GM18868 (cell line): ENCODE data around the gene CNNM3.
"Not testable (repeated sequence)": the region's sequence is repeated elsewhere in the genome, so short reads cannot be mapped to it uniquely, and the experiment has no call there.

Experiments
- ATAC-seq: cut with Tn5 transposase; IDR thresholded peaks from one replicate; pipeline ENCODE4 v1.9.1; 2021; ENCODE audit warnings: mild to moderate bottlenecking, moderate library complexity; ENCODE audit not compliant: unreplicated experiment

Gene CNNM3

GRCh38 chr2:96816127-96816835 is at the start of gene CNNM3:
CNNM3 (plus strand) TSS chr2:96816268; CDS start chr2:96816278, 10 bp downstream.
- ATAC-seq = peak; percentile 92

- ATAC-seq = no peak
These were observed 48.8 kb upstream of the CNNM3 start for GRCh38 chr2:96767135-96767871.

- ATAC-seq = peak; percentile 52
These were observed 47.9 kb upstream of the CNNM3 start for GRCh38 chr2:96768083-96768561.

DNA sequence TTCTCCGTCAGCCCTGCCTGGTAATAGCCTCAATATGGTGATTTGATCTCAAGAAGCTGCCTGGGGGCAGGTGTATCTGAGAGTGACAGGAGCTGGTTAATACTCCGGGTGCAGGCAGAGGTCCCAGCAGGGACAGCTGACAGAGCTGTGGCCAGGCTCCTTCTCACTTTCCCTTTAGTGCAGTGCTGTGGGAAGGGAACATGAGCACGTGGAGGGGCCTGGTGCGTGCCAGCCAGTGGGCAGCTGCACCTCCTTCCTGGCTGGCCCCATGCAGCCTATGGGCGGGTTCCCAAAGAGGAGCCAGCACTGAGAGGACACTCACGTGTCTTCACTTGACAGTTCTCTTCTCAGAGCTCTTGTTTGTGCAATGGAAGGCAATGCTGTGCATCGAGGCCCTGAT is 46.3 kb upstream of the CNNM3 start:
- ATAC-seq = no peak

GRCh38 chr2:96770442-96771202 is 45.4 kb upstream of the CNNM3 start:
- ATAC-seq = no peak

- ATAC-seq = no peak
These were observed 44.1 kb upstream of the CNNM3 start for GRCh38 chr2:96771796-96772618.

- ATAC-seq = peak; percentile 43
These were observed 43.0 kb upstream of the CNNM3 start for GRCh38 chr2:96772903-96773671.

GRCh38 chr2:96773922-96774321 is 42.1 kb upstream of the CNNM3 start:
- no peak for ATAC-seq

GRCh38 chr2:96775160-96775559 is 40.9 kb upstream of the CNNM3 start:
- no peak for ATAC-seq

GRCh38 chr2:96783388-96783787 is 32.7 kb upstream of the CNNM3 start:
- no peak for ATAC-seq

DNA sequence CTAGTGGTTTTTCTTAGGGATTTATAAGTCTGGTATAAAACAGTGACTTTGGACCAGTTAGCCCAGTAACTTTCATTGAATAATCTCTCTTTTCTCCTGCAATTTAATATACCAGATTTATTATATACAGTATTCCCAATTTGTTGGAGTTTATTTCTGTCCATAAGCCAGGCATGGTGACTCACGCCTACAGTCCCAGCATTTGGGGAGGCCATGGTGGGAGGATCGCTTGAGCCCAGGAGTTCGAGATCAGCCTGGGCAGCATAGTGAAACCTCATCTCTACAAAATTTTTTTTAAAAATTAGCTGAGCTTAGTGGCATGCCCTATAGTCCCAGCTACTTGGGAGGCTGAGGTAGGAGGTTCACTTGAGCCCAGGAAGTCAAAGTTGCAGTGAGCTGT is 28.7 kb upstream of the CNNM3 start:
- ATAC-seq = no peak

DNA sequence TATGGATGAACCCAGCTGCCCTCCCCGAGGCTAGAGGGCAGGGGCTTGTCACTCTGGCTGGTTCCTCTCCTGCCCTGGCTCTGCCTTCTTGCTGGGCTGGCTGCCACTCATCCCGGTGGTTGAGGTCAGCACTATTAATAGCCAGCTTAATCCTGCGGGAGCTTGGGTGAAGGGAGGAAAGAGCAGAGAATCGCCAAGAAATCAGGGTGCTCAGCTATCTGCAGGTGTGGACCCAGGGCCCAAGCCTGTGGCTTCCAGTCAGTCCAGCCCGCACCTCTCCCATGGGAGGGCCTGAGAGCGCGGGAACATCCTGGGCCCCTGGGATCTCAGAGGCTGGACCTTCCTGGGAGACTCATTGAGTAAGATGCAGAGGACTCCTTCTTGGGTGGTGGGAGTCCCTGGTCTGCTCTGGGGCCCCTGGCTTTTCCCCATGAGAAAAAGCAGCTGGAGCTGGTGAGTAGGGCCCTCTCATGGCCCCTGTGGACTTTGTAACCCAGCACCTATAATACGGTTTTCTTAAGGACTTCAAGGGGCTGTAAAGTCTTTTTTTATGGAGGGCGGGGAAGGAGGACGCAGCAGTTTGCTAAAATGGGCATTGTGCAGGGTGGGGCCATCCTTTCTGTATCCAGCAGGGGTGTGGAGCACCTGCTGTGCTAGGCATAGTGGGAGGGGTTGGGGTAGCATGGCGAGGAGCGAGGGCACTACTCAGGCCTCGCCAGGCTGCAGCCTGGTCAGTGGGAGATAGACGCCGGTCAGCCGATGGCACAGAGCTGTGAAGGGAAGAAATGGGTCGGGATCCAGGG is 27.4 kb upstream of the CNNM3 start:
- ATAC-seq = no peak

DNA sequence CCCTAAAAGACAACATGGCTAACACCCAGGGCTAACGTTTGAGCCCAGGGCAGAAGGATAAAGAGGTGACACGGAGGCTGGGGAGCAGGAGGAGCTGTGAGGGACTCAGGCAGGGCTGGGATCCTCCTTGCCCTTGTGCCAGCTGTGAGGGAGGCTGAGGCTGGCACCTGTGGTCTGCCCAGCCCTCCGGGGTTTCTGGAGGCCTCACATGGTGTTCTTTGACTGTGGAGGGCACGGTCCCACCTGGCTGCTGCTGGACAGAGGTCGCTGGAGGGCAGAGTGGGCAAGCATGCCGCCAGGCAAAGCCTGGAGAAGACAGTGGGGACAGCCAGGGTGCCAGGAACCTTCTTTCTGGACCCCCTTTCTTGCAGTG is 26.8 kb upstream of the CNNM3 start:
- no peak for ATAC-seq

- ATAC-seq = no peak
These were observed 23.0 kb upstream of the CNNM3 start for GRCh38 chr2:96792772-96793749.

- no peak for ATAC-seq
These were observed 21.0 kb upstream of the CNNM3 start for GRCh38 chr2:96795076-96795475.

GRCh38 chr2:96796497-96796896 is 19.6 kb upstream of the CNNM3 start:
- ATAC-seq = not testable (repeated sequence)

- ATAC-seq = no peak
These were observed 18.9 kb upstream of the CNNM3 start for GRCh38 chr2:96797066-96797625.
